Epithelial cell of proximal tubule (primary cell): ENCODE measurements around the gene TAT. TPM values are rescaled to one million over a fixed set of nuclear protein-coding genes. Genes with fewer than 3 reads are reported as not detected.

Source experiments
- DNase-seq: peaks from one replicate; pipeline ENCODE4 v3.0.0-alpha.2; 2011; ENCODE audit warnings: low read depth
- H3K4me3 ChIP-seq: 2 replicates; pipeline ENCODE4 v1.5.1; 2011; ENCODE audit warnings: low read depth, mild to moderate bottlenecking, low read length
- CTCF ChIP-seq: conservative IDR thresholded peaks from 2 replicates; pipeline ENCODE4 v1.5.1; 2012; ENCODE audit warnings: low read depth, mild to moderate bottlenecking, low read length
- total RNA-seq: library from RNA; depleted of rRNA; stranded (reverse); fragments of >200 nt; gene quantifications from 2 replicates; pipeline ENCODE4 v1.2.3, GENCODE V29; 2015

The TAT gene
- total RNA-seq, 1 donor from 2014 or later = not detected

GRCh38 chr16:71574702-71575101 lies 2.2 kb downstream of the TAT start:
- no peak overlapping the region for H3K4me3 ChIP-seq
- no peak for DNase-seq
- TF ChIP-seq CTCF = no peak

- DNase-seq = no peak
These were observed 3.4 kb downstream of the TAT start for GRCh38 chr16:71573387-71574094.

GRCh38 chr16:71572497-71573116 lies 4.3 kb downstream of the TAT start:
- TF ChIP-seq CTCF = no peak
- H3K4me3 ChIP-seq = no peak overlapping the region
- peak; percentile 50 for DNase-seq

More at GRCh38 chr16:71573387-71574094, 3.4 kb downstream of the TAT start:
- no peak overlapping the region for H3K4me3 ChIP-seq
- TF ChIP-seq CTCF = no peak

- TF ChIP-seq CTCF = no peak
- H3K4me3 ChIP-seq = no peak overlapping the region
- DNase-seq = no peak
These were observed 6.7 kb downstream of the TAT start for GRCh38 chr16:71570144-71570543.

GRCh38 chr16:71569621-71570020 lies 7.3 kb downstream of the TAT start:
- H3K4me3 ChIP-seq = no peak overlapping the region
- no peak for TF ChIP-seq CTCF
- no peak for DNase-seq

- TF ChIP-seq CTCF = no peak
- DNase-seq = no peak
- no peak overlapping the region for H3K4me3 ChIP-seq
These were observed 8.3 kb downstream of the TAT start for GRCh38 chr16:71568551-71568950.

GRCh38 chr16:71567931-71568330 lies 9.0 kb downstream of the TAT start:
- no peak for TF ChIP-seq CTCF
- DNase-seq = no peak
- no peak overlapping the region for H3K4me3 ChIP-seq
